GM12878 (cell line): ENCODE measurements around the gene LIX1L. TPM values are rescaled to one million over a fixed set of nuclear protein-coding genes. Genes with fewer than 3 reads are reported as not detected.

Experiments
- BACH1 ChIP-seq: fragments of 450-650 bp; IDR thresholded peaks from 2 replicates; pipeline ENCODE4 v1.6.1; 2017; ENCODE audit warnings: mild to moderate bottlenecking, borderline replicate concordance
- BMI1 ChIP-seq: fragments of 450-650 bp; IDR thresholded peaks from 2 replicates; pipeline ENCODE4 v1.6.1; 2016; ENCODE audit warnings: mild to moderate bottlenecking, moderate library complexity, borderline replicate concordance
- ETV6 ChIP-seq, 2 experiments: fragments of 450-650 bp in 1 of 2; IDR thresholded peaks in 1 of 2; conservative IDR thresholded peaks in 1 of 2; 2 replicates each; pipeline ENCODE4 v1.6.1; 2014; ENCODE audit warnings: antibody characterized with exemption in 1 of 2, borderline replicate concordance in 1 of 2, low read depth in 1 of 2, mild to moderate bottlenecking in 1 of 2, moderate library complexity in 1 of 2
- EZH2 ChIP-seq: IDR thresholded peaks from 2 replicates; pipeline ENCODE4 v1.6.1; 2012; ENCODE audit warnings: low read depth, mild to moderate bottlenecking, control low read depth, inconsistent platforms, low read length, borderline replicate concordance; ENCODE audit not compliant: control insufficient read depth
- FOS ChIP-seq: IDR thresholded peaks from 3 replicates; pipeline ENCODE4 v1.6.1; 2011; ENCODE audit warnings: borderline replicate concordance; ENCODE audit not compliant: insufficient read length; ENCODE audit errors: extremely low read depth
- HDGF ChIP-seq: fragments of 450-650 bp; IDR thresholded peaks from 2 replicates; pipeline ENCODE4 v1.6.1; 2016; ENCODE audit warnings: antibody characterized with exemption
- PAX5 ChIP-seq: IDR thresholded peaks from 2 replicates; pipeline ENCODE4 v1.6.1; 2011; ENCODE audit warnings: low read depth, low read length, borderline replicate concordance
- SUZ12 ChIP-seq: fragments of 200-600 bp; sonication (generic); IDR thresholded peaks from one replicate; pipeline ENCODE4 v1.6.1; 2018; ENCODE audit warnings: antibody characterized with exemption, mild to moderate bottlenecking; ENCODE audit not compliant: unreplicated experiment
- TBL1XR1 ChIP-seq: IDR thresholded peaks from 2 replicates; pipeline ENCODE4 v1.6.1; 2012; ENCODE audit warnings: low read depth, low read length, improper control_type of control experiment
- polyA plus RNA-seq, 11 experiments: library from polyadenylated mRNA; depleted of rRNA in 4 of 11; unstranded in 6 of 11; stranded (reverse) in 5 of 11; fragments of >200 nt; fragmentation: Nextera tagmentation in 4 of 11; fragmentation: Illumina TruSeq in 1 of 11; extraction: Ambion mirVana in 4 of 11; extraction: Trizol in 1 of 11; gene quantifications; 1 replicate in 1 of 11; 2 replicates in 10 of 11; pipeline versions ENCODE4 v1.2.1 to v1.2.3, GENCODE V29; 2011 to 2016; ENCODE audit warnings: inconsistent platforms in 2 of 11, missing spikeins in 2 of 11, low read depth in 1 of 11
- total RNA-seq, 4 experiments: library from RNA; depleted of rRNA in 3 of 4; stranded (reverse); fragments of >200 nt in 3 of 4; fragmentation: Illumina TruSeq in 1 of 4; extraction: Trizol in 1 of 4; gene quantifications; 2 replicates each; pipeline versions ENCODE4 v1.2.1 to v1.2.3, GENCODE V29; 2013 to 2021
- TF ChIP-seq, protein P1 (sequence below): fragments of 450-650 bp; formaldehyde crosslinking; IDR thresholded peaks from 2 replicates; pipeline ENCODE4 v1.5.0; 2022; ENCODE audit warnings: mild to moderate bottlenecking, missing genetic modification characterization
- TF ChIP-seq, protein P2 (sequence below): fragments of 450-650 bp; IDR thresholded peaks from 2 replicates; pipeline ENCODE4 v1.6.1; 2017; ENCODE audit warnings: low read depth, mild to moderate bottlenecking, moderate library complexity
- TF ChIP-seq, protein P3 (sequence below): IDR thresholded peaks from 2 replicates; pipeline ENCODE4 v1.6.1; 2012; ENCODE audit warnings: low read depth, low read length, improper control_type of control experiment
- TF ChIP-seq, protein P4 (sequence below): fragments of 450-650 bp; IDR thresholded peaks from 2 replicates; pipeline ENCODE4 v1.6.1; 2017; ENCODE audit warnings: mild to moderate bottlenecking
- TF ChIP-seq, protein P5 (sequence below), 3 experiments: IDR thresholded peaks in 2 of 3; conservative IDR thresholded peaks in 1 of 3; 2 replicates each; pipeline ENCODE4 v1.5.1; 2011; ENCODE audit warnings: low read depth in 3 of 3, low read length in 3 of 3, mild to moderate bottlenecking in 3 of 3, control low read depth in 2 of 3, moderate library complexity in 2 of 3, inconsistent platforms in 1 of 3, mixed read lengths in 1 of 3; ENCODE audit not compliant: control insufficient read depth in 2 of 3, insufficient read depth in 1 of 3; ENCODE audit errors: extremely low read depth in 1 of 3
- TF ChIP-seq, protein P6 (sequence below): IDR thresholded peaks from 2 replicates; pipeline ENCODE4 v1.6.1; 2011; ENCODE audit warnings: borderline replicate concordance, low read depth, mild to moderate bottlenecking, moderate library complexity, mixed read lengths, low read length; ENCODE audit not compliant: insufficient read depth; ENCODE audit errors: extremely low read length

The LIX1L gene
- total and polyA plus RNA-seq, 10 of the 15 experiments (the other 5 are each of a cell fraction or from before 2014, with no cell fraction given), result 5.5 to 48.2 (median 15.3) TPM

DNA sequence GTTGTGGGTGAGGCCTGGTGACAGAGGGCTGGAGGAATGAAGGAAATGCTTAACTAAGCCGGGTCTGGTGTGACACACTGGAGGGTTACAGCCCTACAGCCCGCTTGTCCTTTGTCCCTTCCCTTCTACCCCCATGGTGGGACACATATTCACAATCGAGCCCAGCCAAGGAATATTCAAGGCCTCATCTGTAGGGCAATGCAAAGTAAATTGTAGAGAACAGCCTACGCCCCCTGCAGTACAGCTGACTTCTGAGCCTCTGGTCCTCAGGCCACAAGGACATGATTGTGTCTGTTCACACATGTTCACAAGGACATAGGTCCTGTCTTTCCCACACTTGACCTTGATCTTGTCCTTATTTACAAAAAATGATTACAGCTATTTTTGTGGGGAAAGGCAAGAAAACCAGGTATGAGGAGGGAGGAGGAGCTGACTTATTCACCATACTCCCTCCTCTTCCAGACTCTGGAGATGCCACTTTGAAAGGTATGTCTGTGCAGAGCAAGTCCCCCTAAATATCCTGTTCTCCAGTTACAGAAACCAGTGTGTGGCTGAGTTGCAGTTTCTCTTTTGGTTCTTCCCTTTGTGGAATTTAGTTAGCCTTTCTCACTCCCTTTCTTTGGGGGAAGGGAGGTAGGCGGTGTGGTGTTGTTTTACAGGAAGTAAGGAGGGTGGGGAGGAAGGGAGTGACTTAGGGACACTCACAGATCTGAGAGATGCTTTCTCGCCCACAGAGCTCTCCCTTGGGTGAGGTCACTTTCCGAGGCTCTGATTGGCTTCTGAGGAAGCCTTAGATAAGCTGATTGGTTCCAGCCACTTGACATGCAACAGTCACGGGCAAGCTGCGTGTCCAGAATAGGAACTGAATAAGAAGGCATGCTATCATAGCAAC is 21.3 kb upstream of the LIX1L start (continued):
- TF ChIP-seq, protein P1, sequence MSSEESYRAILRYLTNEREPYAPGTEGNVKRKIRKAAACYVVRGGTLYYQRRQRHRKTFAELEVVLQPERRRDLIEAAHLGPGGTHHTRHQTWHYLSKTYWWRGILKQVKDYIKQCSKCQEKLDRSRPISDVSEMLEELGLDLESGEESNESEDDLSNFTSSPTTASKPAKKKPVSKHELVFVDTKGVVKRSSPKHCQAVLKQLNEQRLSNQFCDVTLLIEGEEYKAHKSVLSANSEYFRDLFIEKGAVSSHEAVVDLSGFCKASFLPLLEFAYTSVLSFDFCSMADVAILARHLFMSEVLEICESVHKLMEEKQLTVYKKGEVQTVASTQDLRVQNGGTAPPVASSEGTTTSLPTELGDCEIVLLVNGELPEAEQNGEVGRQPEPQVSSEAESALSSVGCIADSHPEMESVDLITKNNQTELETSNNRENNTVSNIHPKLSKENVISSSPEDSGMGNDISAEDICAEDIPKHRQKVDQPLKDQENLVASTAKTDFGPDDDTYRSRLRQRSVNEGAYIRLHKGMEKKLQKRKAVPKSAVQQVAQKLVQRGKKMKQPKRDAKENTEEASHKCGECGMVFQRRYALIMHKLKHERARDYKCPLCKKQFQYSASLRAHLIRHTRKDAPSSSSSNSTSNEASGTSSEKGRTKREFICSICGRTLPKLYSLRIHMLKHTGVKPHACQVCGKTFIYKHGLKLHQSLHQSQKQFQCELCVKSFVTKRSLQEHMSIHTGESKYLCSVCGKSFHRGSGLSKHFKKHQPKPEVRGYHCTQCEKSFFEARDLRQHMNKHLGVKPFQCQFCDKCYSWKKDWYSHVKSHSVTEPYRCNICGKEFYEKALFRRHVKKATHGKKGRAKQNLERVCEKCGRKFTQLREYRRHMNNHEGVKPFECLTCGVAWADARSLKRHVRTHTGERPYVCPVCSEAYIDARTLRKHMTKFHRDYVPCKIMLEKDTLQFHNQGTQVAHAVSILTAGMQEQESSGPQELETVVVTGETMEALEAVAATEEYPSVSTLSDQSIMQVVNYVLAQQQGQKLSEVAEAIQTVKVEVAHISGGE (CRISPR knock-in tag), result no peak
- TF ChIP-seq FOS (peak; percentile 44), BACH1 (peak; percentile 55; the same call in 1 of the 2 replicates), TBL1XR1 (peak; percentile 46; the same call in 1 of the 2 replicates), HDGF (peak; percentile 82), ETV6 (conservative IDR thresholded peaks at IDR 0.05 in 1 of 2, IDR thresholded peaks at IDR 0.05 in 1 of 2; ENCODE audit: borderline replicate concordance in 1 of 2, low read depth in 1 of 2) (peak in 1 of 2 experiments; percentile 75; a peak in 2 of 4 replicates), SUZ12 (no peak), BMI1 (no peak), EZH2 (no peak), PAX5 (no peak)
- TF ChIP-seq, protein P2, sequence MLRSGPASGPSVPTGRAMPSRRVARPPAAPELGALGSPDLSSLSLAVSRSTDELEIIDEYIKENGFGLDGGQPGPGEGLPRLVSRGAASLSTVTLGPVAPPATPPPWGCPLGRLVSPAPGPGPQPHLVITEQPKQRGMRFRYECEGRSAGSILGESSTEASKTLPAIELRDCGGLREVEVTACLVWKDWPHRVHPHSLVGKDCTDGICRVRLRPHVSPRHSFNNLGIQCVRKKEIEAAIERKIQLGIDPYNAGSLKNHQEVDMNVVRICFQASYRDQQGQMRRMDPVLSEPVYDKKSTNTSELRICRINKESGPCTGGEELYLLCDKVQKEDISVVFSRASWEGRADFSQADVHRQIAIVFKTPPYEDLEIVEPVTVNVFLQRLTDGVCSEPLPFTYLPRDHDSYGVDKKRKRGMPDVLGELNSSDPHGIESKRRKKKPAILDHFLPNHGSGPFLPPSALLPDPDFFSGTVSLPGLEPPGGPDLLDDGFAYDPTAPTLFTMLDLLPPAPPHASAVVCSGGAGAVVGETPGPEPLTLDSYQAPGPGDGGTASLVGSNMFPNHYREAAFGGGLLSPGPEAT, result peak; percentile 86
- TF ChIP-seq, protein P3, sequence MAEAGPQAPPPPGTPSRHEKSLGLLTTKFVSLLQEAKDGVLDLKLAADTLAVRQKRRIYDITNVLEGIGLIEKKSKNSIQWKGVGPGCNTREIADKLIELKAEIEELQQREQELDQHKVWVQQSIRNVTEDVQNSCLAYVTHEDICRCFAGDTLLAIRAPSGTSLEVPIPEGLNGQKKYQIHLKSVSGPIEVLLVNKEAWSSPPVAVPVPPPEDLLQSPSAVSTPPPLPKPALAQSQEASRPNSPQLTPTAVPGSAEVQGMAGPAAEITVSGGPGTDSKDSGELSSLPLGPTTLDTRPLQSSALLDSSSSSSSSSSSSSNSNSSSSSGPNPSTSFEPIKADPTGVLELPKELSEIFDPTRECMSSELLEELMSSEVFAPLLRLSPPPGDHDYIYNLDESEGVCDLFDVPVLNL, result no peak
- TF ChIP-seq, protein P4, sequence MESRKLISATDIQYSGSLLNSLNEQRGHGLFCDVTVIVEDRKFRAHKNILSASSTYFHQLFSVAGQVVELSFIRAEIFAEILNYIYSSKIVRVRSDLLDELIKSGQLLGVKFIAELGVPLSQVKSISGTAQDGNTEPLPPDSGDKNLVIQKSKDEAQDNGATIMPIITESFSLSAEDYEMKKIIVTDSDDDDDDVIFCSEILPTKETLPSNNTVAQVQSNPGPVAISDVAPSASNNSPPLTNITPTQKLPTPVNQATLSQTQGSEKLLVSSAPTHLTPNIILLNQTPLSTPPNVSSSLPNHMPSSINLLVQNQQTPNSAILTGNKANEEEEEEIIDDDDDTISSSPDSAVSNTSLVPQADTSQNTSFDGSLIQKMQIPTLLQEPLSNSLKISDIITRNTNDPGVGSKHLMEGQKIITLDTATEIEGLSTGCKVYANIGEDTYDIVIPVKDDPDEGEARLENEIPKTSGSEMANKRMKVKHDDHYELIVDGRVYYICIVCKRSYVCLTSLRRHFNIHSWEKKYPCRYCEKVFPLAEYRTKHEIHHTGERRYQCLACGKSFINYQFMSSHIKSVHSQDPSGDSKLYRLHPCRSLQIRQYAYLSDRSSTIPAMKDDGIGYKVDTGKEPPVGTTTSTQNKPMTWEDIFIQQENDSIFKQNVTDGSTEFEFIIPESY, result no peak
- TF ChIP-seq, protein P5, sequence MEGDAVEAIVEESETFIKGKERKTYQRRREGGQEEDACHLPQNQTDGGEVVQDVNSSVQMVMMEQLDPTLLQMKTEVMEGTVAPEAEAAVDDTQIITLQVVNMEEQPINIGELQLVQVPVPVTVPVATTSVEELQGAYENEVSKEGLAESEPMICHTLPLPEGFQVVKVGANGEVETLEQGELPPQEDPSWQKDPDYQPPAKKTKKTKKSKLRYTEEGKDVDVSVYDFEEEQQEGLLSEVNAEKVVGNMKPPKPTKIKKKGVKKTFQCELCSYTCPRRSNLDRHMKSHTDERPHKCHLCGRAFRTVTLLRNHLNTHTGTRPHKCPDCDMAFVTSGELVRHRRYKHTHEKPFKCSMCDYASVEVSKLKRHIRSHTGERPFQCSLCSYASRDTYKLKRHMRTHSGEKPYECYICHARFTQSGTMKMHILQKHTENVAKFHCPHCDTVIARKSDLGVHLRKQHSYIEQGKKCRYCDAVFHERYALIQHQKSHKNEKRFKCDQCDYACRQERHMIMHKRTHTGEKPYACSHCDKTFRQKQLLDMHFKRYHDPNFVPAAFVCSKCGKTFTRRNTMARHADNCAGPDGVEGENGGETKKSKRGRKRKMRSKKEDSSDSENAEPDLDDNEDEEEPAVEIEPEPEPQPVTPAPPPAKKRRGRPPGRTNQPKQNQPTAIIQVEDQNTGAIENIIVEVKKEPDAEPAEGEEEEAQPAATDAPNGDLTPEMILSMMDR (IDR thresholded peaks at IDR 0.05 in 2 of 3, conservative IDR thresholded peaks at IDR 0.05 in 1 of 3; ENCODE audit: control insufficient read depth in 2 of 3, extremely low read depth in 1 of 3, insufficient read depth in 1 of 3, low read depth in 3 of 3, low read length in 3 of 3), result peak; percentile 34 to 42 (median 35); a peak in 4 of 6 replicates
- TF ChIP-seq, protein P6, sequence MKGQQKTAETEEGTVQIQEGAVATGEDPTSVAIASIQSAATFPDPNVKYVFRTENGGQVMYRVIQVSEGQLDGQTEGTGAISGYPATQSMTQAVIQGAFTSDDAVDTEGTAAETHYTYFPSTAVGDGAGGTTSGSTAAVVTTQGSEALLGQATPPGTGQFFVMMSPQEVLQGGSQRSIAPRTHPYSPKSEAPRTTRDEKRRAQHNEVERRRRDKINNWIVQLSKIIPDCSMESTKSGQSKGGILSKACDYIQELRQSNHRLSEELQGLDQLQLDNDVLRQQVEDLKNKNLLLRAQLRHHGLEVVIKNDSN, result no peak
